ENCODE data around the gene MRPL40.

The MRPL40 gene

DNA sequence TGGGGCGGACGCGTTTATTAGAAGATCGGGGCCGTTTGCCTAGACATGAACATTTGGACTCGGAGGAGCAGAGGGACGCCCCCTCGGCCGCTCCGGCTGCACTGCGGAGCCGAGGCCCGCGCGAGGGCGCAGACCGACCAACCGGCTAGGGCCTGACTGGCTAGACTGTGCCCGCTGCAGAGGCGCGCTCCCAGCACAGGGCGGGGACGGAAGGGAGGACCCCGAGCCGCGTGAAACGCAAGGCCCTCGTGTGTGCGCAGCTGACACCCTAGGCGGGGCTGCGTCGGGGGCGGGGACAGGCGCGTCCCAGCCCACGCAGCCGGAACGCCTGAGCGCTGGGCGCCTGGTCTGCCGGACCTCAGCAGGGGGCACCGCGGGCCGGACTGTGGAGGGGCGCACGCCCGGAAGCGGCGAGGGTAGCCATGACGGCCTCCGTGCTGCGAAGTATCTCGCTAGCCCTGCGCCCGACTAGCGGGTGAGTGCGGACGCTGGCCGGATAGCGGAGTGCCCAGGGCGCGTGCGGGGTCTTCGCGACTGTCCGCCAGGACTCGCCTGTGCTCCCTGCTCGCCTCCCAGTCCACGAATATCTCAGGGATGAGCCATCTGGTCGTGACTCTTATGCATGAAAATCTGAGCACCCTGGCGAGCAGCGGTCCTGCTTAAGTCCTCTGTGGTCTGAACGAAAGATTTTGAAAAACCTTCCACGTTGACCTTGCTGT lies at the start of gene MRPL40:
Gene MRPL40 (plus strand): TSS at position 413 of the 719 bp plus-strand sequence. CDS start 10 bp downstream, at position 423.
- in situ Hi-C loops (cut with HindIII; ENCODE audit: low sequenced_read_pairs) = no loop called here

DNA sequence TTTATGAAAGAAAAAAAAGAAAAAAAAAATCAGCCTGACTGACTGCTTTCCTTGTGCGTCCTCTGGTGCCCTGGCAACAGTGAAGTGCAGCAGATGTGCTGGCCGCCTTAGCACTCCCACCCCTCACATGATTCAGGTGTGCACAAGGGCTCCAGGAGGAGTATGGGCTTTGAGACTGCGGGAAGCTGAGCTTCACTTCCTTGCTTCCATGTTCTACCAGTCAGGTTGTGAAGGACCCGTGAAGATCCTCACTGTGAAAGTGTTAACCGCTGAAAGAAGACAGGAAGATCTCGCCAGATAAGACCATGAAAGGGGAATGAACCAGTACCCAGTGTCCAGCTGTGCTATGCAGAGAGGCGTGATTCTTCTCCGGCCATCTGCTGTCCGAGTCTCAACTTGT lies 49.1 kb upstream of the MRPL40 start:
- in situ Hi-C loops (cut with HindIII; ENCODE audit: low sequenced_read_pairs) = loop anchor here (25.0 kb wide), 1 partner anchor 154 kb away; no protein-coding TSS in a partner anchor

DNA sequence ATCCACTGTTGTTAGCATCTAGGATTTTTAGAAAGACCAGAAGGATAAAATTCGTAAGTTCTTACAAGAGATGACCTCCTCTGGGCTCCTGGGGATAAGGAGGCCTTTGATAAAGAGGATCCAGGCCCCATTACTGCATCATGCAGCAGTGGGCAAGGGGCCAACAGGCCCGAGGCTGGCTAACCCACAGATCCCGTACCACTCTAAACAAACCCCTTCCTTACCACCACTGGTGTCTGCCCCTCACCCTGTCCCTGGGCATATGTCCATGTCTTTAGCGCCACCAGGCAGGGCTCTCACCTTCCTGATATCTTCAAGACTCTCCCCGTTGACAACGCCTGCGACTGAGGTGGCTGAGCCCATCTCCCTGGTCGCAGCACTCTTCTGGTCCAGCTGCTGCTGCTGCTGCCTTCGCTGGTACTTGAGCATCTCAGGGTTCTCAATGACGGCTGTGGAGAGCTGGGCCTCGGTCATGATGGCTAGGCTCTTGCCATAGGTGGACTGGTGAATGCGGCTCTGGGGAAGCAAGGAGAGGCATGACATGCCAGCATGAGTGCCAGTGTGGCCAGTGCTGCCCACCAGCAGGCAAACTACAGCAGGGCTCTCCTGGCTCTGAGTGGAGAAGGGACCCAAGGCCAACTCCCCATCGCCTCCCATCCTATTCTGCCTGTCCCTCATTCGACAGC lies 47.0 kb upstream of the MRPL40 start:
- in situ Hi-C loops (cut with HindIII; ENCODE audit: low sequenced_read_pairs) = loop anchor here (25.0 kb wide), 1 partner anchor 152 kb away; no protein-coding TSS in a partner anchor

DNA sequence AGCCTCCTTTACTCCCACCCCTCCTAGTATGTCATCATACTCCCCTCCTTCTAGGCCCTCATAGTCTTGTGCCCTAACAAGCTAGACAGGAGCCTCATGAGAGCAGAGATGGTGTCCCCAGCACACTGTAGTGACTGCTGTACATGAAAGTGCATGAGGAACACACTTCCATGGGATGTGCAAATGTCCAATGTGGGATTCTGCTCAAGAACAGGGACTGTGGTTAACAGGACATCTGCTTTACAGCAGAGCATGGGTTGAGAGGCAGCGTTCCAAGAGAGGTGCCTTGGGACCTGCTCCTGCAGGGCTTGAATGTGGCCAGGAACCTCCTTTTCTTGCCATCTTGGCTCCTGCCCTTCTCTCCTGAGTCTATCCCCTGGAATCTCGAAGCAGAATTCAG lies 46.1 kb upstream of the MRPL40 start:
- in situ Hi-C loops (cut with HindIII; ENCODE audit: low sequenced_read_pairs) = loop anchor here (25.0 kb wide), 1 partner anchor 151 kb away; no protein-coding TSS in a partner anchor

DNA sequence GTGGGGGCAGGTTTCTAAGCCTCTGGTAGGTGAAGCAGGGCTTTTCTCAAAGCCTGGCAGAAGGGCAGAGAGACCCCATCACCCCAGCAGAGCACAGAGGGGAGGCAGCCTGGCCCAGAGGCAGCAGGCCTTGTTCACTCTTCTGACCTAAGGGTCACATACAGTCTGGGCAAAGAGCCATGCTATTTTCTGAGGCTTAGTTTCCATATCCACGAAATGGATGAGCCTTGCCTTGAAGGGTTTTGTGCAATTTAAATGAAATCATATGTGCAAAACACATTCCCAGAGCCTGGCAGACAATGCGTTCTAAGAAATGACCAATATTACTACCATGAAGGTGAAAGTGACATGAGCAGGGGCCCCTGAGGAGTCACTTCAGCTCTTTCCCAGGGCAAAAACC lies 45.3 kb upstream of the MRPL40 start:
- in situ Hi-C loops (cut with HindIII; ENCODE audit: low sequenced_read_pairs) = loop anchor here (25.0 kb wide), 1 partner anchor 150 kb away; no protein-coding TSS in a partner anchor

DNA sequence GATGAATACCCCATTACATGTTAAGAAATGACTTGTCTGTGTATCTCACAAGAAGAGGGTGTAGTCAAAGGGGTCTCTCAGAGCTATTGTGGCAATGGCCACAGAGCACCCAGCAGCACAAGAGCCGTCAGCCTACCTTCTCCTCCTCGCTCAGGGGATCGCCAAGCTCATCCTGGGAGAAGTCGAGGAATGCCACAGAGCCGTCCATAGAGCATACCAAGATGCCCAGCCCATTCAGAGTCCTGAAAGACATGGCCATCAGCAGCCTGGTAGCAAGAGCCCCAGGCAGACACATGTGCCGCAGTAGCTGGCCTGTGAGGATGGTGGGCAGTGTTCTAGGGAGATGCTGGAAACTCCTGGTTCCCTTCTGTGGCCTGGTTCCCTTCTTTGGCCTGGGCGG lies 44.8 kb upstream of the MRPL40 start:
- in situ Hi-C loops (cut with HindIII; ENCODE audit: low sequenced_read_pairs) = loop anchor here (25.0 kb wide), 1 partner anchor 150 kb away; no protein-coding TSS in a partner anchor

DNA sequence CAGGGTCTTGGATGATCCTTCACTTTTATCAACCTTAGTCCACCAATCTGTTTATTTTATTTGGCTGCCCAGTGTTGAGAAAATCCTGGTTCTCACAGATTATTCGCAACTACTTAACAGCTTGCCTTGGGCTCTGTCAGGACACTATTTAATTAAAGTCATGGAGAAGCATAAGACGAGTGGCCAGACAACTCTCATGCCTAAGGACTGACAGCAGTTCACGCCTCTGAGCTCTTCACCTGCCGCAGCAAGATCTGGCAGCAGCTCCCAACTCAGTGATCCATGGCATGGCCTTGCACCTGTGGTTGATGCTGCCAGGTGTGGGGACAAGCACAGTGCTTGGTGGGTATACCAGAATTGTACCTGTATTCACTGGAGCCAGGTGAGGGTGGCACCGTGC lies 38.6 kb upstream of the MRPL40 start:
- in situ Hi-C loops (cut with HindIII; ENCODE audit: low sequenced_read_pairs) = loop anchor here (10.0 to 25.0 kb wide), 3 partner anchors 71 to 144 kb away; partner anchors contain the start of gene CLTCL1

DNA sequence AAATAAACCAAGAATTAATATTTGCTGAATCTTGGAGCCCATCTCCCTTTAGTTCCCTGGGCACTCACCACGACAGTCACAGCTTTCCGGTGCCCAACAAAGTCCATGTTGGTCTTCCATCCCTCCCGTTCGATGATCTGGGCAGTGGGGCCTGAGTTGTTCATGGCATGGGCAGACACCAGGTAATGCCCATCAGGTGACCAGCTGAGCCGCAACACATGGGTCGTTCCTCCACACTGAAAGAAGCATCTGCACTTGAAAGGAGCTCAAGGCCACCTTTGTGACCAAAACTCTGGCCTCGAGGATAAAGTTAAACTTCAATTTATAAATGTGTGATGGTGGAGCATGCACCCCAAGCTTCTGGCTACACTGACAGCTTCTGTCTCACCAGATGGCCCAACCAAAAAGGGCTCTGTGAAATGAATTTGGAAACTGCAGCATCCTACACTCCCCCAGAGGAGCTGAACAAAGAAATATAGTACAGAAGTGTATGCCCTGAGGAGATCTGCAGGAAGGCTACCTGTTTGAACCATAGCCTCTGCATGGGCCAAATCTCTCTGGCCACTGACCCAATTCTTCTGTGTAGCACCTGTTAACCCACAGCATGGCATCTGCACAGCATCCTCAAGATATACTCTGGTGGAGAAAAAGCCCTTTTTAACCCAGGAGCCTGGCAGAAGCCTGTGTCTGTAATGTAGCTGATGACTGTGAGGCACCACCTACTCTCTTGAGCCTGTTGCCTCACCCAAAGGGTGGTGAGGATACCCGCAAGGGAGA lies 37.9 kb upstream of the MRPL40 start:
- in situ Hi-C loops (cut with HindIII; ENCODE audit: low sequenced_read_pairs) = loop anchor here (10.0 to 25.0 kb wide), 3 partner anchors 70 to 143 kb away; partner anchors contain the start of gene CLTCL1

DNA sequence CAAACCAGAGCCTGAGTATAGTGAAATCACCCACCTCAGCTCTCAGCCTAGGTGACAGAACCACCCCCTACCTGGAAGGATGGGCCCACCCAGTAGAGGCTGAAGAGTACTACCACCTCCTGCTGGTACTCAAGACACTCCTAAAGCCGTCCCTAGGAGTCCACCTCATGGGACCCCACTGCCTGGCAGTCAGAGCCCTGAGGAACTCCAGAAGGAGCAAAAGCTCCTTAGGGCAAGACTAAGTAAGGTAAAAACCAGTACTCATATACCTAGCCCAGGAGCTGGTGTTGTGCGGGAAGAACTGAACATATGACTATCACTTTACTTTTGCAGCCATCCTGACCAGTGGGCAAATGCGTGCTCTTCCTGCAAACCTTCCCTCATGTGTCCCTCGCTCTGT lies 37.1 kb upstream of the MRPL40 start:
- in situ Hi-C loops (cut with HindIII; ENCODE audit: low sequenced_read_pairs) = loop anchor here (10.0 to 25.0 kb wide), 3 partner anchors 70 to 142 kb away; partner anchors contain the start of gene CLTCL1

DNA sequence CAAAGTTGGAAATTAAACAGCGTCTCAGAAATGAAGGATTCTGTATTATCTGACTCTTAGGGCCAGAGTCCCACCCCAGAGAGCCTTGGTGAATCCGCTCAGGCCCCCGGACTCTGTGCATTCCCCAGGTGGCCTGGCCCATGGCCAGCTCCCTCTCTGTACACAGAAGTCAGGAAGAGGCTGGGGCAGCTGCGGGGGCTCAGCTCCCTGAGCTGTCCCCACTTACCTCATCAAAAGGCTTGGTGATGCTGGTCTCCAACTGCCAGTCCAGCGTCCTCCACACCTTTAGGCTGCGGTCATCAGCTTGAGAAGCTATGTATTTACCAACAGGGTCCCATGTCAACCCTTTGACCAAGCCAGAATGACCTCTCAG lies 35.8 kb upstream of the MRPL40 start:
- in situ Hi-C loops (cut with HindIII; ENCODE audit: low sequenced_read_pairs) = loop anchor here (10.0 to 25.0 kb wide), 3 partner anchors 68 to 141 kb away; partner anchors contain the start of gene CLTCL1

DNA sequence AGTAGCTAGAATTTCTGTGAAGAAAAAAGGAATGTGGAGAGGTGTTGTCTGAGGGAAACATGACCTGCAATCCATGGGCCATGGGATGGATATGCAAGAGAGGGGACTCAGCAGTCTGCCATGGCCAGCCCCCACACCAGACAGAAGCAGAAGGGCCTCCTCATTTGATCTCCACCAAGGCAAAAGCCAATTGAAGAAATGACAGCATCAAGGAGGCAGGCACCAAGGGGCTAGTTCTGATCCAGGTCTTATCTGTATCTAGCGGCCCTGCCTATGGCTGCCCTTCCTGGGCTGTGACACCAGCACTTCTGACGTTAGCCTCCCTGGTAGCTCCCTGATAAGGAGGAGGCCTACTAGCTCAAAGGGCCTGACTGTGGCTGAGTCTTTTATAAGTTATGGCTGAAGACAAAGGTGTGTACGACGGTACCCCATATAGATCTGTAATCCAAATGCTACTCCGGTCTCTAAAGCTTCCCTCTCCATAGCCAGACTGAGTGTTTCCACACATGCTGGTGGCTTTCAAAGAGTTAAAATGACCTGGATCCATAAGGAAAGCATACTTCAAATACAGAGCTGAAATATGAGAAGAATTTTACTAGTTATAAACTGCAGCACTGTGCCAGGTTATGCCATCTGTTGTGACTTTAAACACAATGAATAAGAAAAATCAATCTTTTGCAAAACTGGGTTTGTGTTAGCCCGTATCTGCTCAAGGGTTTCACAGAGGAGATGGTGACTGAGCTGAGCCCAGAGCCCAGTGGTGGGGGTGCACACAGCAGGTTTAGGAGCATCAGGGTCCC lies 35.2 kb upstream of the MRPL40 start:
- in situ Hi-C loops (cut with HindIII; ENCODE audit: low sequenced_read_pairs) = loop anchor here (10.0 to 25.0 kb wide), 3 partner anchors 68 to 140 kb away; partner anchors contain the start of gene CLTCL1

DNA sequence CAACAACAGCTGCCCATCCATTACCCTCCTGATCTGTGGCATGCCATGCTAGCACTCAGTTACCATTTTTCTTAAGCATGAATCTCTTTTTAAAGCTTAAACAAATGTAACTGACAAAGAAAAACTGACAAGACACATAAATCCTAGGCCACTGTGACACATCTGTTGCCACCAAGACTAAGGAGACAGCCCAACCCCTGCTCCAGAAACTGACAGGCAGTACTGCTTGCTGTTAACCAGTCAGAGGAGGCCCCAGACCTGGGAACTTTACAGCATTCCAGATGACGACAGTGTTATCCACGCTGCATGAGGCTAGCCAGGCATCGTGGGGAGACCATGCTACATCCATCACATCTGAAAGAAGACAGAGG lies 34.6 kb upstream of the MRPL40 start:
- in situ Hi-C loops (cut with HindIII; ENCODE audit: low sequenced_read_pairs) = loop anchor here (10.0 to 25.0 kb wide), 3 partner anchors 67 to 140 kb away; partner anchors contain the start of gene CLTCL1

DNA sequence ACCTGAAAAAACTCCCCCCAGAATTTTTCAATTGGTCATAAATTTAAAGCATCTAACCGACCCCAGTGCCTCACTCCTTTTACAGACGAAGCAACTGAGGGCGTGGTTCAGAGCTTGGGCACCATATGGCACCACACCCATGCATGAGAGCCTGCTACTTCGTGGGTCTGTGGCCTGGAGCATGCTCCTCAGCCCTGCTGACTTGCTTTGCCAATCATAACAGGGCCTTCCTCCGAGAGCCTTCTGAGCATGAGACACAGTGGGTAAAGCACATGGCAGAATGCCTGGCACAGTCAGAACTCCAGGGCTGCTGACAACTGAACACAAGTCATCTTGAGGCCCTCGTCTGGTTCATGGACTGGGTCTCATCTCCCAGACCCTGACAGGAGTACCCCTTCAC lies 34.1 kb upstream of the MRPL40 start:
- in situ Hi-C loops (cut with HindIII; ENCODE audit: low sequenced_read_pairs) = loop anchor here (10.0 to 25.0 kb wide), 3 partner anchors 67 to 139 kb away; partner anchors contain the start of gene CLTCL1

DNA sequence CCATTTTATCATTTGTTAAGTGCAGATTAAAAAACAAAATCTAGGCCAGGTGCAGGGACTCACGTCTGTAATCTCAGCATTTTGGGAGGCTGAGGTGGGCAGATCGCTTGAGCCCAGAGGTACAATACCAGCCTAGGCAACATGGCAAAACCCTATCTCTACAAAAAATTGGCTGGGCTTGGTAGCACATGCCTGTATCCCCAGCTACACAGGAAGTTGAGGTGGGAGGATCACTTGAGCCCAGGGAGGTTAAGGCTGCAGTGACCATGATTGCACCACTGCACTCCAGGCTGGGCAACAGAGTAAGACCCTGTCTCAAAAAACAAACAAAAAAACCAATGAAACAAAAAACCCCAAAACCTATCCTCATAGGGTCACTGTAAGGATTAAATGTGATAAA lies 33.7 kb upstream of the MRPL40 start:
- in situ Hi-C loops (cut with HindIII; ENCODE audit: low sequenced_read_pairs) = loop anchor here (10.0 to 25.0 kb wide), 3 partner anchors 66 to 139 kb away; partner anchors contain the start of gene CLTCL1

DNA sequence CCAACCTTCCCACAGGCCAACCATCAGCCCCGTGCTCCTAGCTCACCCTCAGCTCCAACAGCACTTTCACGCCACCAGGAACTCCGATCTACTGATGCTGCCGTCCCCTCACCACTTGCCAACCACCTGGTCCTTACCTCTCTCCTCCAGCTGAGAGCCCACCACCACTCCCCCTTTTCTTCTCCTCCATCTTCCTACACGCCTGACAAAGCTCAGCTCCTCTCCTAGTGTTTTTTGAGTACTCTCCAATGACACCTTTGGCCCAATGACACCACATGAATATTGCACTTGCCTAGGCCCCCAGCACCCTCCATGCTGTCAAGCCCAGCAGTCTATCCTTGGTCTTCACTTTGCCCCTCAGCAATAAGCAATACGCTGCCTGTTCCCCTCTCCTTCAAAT lies 31.5 kb upstream of the MRPL40 start:
- in situ Hi-C loops (cut with HindIII; ENCODE audit: low sequenced_read_pairs) = no loop called here

DNA sequence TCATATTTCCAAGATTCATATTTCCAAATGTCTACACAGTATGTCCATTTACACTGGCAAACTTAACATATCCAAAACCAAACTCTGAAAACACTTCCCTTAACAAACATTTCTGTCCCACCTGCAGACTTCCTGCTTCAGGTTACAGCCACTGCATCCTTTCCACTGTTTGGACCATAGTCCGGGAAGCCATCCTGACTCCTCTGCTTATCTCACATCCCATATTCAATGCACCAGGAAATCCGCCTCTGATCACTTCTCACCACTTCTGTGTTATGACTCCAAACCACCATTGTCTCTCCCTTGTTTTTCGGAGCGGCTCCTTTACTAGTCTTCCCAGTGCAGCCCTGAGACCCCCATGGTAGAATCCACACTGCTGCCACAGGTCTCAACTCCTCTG lies 30.9 kb upstream of the MRPL40 start:
- in situ Hi-C loops (cut with HindIII; ENCODE audit: low sequenced_read_pairs) = no loop called here

DNA sequence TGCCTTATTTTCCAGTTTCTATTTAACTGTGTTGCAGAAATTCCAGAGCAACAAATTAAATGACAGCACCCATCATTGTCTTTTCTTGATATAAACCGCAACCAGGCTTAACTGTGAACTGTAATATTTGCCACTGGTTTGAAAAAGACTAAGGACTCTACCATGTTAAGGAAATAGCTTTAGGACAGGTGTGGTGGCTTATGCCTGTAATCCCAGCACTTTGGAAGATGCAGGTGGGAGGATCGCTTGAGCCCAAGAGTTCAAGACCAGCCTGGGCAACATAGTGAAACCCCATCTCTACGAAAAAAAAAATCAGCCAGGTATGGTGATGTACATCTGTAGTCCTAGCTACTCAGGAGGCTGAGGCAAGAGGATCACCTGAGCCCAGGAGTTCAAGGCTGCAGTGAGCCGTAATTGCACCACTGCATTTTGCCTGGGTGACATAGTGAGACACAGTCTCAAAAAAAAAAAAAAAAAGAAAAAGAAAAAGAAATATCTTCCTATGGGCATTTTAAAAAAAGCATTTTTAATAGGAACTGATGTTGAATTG lies 29.6 kb upstream of the MRPL40 start:
- in situ Hi-C loops (cut with HindIII; ENCODE audit: low sequenced_read_pairs) = no loop called here

DNA sequence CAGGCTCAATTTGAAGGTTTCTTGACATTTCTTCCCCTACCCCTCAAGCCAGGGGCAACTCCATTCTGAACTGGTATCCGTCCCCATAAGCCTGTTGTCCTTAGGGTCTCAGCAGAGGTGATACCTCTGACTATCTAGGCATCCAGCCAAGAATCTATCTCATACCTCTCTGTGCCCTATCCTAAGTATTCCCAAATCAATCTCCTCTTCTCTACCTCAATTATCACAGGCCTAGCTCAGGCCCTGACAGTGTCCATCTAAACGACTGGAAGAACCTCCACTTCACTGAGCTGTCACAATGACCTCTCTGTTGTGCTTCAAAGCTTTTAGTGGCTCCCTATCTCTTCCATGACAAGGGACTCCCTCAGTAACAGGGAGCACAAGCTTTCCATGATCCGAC lies 27.7 kb upstream of the MRPL40 start:
- in situ Hi-C loops (cut with HindIII; ENCODE audit: low sequenced_read_pairs) = no loop called here

DNA sequence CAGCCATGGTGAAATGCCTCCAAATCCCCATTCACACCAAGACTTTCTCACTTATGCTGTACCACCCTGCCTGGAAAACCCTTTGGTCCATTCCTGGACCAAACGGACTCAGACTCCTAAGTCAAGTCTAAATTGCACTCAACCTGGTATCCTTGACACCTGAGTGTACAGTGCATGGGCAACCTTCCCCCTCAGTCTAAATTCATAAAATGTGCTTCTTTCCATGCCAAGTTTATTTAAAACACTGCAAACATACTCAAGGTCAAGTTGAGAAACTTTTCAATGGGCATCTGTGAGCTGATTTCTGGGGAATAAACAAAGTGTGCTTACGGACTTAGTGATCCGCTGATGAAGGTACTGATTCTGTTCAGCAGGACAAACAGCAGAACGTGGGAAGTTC lies 27.2 kb upstream of the MRPL40 start:
- in situ Hi-C loops (cut with HindIII; ENCODE audit: low sequenced_read_pairs) = no loop called here

DNA sequence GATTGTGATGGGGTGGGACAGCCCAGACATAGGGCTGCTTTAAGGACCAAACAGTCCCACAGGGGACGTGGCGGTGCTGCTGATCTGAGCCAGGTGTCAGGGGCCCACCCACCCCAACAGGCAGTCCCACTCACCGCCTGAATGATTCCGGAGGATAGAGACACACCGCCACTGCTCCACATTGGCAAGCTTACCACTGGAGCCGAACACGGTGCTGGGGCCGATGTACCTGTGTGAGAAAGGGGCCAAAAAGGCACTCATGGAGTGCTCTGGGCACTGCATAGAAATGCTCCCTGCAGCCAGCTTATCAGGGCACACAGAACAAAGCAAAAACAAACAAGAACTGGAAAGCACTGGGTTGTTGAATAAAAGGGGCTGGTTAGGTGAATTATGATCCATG lies 26.7 kb upstream of the MRPL40 start:
- in situ Hi-C loops (cut with HindIII; ENCODE audit: low sequenced_read_pairs) = no loop called here

Measured in DLD1 (cell line).